ENCODE data around the gene ARHGAP6.

The ARHGAP6 gene

DNA sequence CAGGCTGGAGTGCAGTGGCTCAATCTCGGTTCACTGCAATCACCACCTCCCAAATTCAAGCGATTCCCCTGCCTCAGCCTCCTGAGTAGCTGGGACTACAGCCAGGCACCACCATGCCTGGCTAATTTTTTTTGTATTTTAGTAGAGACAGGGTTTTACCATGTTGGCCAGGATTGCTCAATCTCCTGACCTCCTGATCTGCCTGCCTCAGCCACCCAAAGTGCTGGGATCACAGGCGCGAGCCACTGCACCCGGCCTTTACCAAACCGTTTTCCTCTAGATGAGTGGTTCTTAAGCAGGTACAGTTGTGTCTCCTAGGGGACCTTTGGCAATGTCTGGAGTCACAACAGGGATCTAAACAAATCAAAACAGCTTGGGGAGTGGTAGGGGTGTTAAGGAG, 360.9 kb downstream of the ARHGAP6 start:
- DNase-seq = no peak

DNA sequence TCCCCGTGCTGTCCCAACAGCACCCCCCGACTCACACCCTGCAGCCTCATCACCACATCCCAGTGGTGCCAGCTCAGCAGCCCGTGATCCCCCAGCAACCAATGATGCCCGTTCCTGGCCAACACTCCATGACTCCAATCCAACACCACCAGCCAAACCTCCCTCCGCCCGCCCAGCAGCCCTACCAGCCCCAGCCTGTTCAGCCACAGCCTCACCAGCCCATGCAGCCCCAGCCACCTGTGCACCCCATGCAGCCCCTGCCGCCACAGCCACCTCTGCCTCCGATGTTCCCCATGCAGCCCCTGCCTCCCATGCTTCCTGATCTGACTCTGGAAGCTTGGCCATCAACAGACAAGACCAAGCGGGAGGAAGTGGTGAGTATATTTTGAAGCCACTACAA, 367.1 kb downstream of the ARHGAP6 start:
- DNase-seq = no peak

DNA sequence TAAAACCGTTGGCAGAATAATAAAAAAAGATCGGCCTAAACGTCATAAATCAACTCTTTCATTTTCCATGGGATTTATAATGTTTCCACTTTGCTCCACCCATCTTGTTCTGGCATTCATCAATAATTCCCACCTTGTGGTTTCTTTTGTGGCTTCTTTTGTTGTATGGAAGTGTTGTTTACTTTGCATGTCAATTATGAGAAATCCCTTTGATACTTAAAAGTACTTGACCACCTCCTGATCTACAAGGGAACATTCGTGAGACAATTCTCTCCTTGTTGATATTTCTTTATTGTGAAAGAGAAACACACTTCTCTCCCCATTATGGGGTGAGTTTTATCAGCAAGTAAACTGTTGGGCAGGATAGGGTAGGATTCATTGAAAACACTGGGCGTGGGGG, 369.7 kb downstream of the ARHGAP6 start:
- DNase-seq = no peak

DNA sequence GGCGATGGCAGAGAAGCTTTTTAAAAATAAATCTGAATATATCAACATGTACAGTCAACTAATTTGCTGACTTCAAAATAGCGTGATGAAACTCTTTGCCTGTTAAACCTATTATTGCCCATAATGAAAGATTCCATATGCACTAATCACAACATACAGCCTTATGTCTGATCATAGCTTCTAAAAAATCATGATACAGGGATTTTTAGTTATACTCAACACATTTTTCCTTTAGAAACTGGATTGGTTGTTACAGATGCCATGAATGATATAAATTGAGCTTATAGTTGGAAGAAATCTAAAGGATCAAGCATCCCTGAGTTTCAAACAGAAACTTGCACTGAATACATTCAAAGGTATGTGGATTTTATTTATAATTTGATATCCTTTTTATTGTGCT, 372.6 kb downstream of the ARHGAP6 start, which contains the start of gene AMELX:
TSS of gene AMELX (plus strand) at position 301 of the 400 bp plus-strand sequence. CDS start 1,376 bp downstream, outside the sequence.
- DNase-seq = no peak

DNA sequence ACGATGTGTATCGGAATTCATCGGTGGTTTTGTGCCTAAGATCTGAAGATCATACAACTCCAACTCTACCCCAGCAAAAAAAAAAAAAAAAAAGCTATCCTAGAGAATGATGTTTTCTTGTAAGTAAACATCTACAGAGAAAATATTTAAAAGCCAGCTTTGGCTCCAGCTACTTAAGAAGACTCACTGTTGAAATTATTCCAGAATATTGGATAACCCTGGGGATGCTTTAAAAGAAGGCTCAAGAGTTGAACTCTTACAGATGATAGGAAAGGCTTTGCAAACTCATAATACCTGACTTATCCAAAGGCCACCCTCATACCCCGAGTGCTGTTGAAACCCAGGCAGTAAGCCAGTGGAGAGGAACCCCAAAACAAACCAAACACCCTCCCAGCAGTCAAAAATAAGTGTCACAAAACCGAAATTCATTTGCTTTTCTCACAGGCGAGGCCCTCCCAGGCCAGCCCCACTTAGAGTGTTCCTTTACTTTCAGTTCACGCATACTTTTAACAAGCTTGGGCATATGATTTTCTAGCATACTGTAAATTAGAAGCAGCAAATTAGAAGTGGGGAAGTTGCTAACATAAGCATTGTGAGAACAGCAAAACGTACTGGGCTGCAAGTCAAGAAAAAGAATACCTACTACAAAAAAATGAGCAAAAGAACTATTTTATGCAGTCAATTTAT, 375.2 kb downstream of the ARHGAP6 start:
- no peak for DNase-seq

DNA sequence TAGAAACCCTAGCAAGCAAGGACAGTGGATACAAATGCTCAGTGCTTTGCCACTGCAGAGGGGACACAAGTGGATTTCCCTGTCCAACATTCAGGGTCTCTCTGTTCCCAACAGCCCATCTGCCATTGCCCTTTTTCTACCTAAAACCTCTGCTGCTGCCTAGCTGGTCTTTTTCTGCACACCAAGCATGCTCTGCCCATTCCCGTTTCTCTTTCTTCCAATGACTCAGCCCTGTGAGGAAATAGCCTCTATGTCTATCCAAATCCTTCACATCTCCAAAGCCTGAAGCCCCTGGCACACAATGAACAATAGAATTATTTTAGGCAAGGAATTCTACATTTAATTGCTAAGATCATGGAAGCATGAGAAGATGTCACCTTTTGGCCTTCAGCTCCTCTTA, 378.2 kb downstream of the ARHGAP6 start:
- DNase-seq = peak in 1 of 51 donors; percentile 0

DNA sequence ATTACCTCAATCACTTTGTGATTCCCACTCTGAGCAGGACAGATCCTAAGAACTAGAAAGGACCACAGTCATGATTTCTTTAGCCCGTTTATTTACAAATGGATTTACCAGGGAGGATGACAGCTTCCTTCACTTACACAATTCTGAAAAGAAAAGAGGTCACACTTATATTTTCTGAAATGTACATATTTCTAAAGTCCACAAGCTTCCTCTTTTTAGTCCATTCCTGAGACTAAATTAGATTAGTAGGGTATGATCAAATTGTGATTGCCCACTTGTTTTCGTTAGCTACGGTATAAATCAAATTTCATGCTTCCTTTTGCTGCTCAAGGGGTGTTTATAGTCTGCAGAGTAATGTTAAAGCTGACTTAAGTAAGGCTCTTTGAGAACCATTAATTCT, 380.1 kb downstream of the ARHGAP6 start:
- no peak for DNase-seq

DNA sequence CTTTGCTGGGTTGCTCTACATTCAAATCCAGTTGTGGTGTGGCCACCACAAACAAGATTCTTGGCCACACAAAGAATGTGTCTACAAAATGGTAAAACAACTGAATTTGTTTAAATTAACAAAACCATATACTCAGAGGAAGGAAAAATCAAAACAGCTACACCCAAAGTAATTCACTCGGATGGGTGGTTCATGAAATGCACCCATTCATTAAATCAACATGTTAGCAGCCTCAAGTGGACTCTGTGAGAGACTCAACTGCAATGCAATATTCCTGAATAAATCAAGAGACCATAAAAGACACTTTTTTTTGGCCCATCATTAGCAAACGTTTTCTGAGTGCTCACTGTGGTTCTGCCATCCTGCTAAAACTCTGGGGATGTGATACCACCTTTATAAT, 383.7 kb downstream of the ARHGAP6 start:
- no peak for DNase-seq

DNA sequence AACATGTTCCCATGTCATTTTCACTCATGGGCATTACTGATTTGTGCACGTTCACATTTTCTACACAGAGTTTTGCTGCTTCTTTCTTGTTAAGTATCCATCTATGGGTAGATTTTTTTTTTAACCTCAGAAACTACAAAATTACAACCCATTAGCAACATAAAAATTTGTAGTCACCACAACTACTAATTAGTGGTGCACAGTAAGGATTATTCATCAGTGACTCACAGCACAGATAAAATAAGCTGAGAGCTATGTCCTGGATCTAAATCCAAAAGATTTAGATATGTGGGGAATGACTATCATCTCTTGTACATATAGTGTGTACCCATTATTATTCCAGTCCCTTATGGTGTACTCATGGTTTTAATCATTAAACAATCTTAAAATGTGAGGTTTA, 392.2 kb downstream of the ARHGAP6 start:
- no peak for DNase-seq

DNA sequence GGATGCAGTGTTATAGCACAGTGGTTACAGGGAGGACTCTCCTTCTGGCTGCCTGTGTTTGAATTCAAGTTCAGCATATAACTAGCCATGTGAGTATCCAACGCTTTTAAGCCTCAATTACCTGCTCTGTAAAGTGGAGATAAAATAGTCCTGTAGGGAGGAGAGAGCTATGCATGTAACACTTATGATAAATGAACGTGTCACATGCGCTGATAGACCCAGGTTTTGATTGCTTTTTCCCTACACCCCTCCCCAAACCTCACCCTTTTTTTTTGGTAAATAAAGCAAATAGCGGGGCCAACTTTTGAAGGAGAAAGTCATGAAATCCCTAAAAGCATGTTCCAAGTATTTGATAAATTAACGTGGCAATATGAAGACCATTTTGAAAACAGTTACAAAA, 392.9 kb downstream of the ARHGAP6 start:
- DNase-seq = no peak

DNA sequence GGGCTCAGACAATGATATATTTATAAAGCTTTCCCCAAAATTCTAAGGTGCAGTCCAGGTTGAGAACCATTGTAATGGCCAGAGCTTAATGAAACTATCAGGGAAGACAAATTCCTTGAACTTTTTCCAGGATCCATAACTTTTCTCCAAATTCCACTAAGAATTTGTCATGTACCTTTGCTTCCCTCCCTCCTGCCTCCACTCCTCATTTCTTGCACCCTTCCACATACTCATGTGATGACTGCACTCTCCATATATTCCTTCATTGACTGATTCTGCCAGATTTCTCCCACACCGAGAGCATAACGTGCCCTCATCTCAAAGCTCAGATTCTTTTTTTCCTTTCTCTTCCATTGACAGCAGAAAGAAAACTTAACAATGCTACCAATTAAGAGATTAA, 393.4 kb downstream of the ARHGAP6 start:
- DNase-seq = no peak

DNA sequence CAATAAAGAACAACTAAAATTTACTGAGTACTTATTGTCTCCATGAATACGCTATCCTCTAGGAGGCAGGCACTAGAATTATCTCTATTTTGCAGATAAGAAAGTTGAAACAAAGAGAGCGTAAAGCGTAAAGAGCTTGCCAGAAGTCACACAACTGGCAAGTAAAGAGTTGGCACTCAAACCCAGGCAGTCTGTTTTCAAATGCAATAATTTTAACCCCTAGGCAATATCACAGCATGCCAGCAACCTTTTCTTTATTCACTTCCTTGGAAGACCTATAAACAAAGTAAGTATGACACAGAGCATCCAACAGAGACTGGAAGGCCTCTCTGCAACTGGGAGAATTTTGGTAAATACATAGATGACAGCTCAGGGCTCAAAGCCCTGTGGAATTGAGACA, 395.7 kb downstream of the ARHGAP6 start:
- no peak for DNase-seq

DNA sequence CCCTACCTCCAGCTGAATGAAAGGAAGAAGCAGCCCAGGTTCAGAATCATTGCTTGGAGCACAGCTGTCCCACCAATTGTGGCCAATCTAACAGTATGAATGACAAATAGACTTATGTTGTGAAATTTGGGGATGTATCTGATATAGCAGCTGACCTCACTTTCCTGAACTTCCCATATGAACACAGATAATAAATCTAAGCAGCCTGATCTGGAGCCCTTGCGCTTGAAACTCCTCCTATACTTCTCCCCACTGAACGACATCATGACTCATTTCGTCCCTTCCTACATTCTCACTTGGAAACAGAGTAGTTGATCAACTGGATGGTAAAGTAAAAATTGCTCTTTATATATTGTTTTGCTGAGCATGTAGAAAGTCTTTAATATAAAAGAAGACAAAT, 396.7 kb downstream of the ARHGAP6 start:
- DNase-seq = no peak

DNA sequence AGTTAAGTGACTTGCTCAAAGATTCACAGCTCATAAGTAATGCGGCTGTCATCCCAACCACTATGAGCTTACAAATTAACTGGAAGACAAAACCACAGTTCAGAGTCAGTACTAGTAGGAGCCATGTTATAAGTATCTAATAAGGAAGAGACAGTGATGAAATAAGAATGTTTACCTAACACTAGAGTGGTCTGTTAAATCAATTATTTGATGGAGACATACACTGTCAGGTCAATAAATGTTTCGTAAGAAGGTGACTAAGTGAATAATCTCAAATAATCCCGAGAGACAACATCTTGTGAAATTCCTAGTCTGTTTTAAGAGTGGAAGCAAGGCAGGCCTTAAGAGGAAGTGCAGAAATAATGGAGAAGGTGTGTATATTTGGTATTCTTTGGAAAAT, 398.3 kb downstream of the ARHGAP6 start:
- no peak for DNase-seq

DNA sequence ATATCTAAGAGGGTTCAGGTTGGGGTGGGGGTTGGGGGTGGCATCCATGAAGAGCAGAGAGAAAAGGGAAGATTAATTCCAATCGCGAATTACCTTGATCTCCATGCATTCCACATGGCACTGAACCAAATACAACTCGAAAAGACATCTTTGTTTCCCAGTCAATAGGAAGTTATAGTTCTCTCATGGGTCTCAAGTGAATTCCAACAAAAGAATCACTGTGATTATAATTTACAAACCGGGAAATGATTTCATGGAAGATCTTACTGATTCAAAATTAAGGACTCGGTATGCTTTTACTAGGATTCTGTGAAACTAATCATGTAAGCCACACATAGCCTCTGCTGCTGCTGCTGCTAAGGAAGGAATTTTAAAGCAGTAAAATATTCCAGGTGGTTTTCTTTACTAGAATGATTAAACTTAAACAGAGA, 399.1 kb downstream of the ARHGAP6 start:
- DNase-seq = no peak

DNA sequence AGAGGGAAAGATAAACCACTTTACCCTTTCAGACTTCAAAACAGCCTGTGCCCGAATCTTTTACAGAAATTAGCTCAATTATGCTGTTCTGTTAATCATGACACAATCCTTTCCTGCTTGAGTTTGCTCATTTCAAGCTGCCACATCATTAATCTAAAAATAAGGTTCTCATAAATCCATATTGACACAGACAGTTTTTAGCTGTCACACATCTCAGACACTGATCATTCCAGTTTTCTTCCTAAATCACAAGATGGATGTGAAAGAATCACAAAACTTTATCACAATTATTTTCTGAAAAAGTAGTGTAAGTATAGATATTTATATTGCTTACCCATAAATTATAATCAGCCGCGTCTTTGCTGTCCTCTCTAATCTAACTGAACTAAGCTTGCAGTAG, 400.4 kb downstream of the ARHGAP6 start:
- DNase-seq = no peak

DNA sequence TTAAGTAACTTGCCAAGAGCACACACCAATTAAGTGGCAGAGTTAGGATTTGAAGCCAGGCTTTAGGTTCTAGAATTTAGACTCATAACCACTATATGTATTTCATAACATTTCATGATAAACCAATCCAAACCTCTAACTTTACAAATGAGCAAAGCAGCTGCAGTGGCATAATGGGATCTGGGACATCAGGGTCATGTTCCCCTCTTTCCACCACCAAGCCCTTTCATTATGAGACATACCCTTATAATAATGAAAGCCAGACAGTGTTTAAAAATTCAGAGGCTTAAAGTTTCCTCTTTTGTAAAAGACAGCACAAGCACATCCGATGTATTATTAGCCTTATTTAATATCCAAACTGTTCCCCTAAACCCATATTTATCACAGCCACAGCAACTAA, 400.8 kb downstream of the ARHGAP6 start:
- DNase-seq = no peak

DNA sequence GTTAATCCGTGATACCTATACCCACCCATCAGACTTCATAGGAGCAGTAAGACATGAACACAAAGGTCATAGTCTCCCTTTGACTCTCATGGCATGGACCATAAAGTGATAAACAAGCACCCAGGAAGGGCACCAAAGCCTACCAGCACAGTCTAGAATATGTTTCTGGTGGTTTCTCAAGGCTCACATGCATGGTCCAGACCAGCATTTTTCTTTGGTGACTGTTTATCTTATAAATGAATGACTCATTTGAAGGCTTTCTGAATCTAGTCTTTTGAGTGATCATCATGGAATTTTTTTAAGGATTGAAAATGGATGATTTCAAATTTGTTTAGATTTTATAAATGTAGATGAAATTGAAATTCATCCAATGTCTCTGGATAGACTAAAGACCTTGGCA, 404.5 kb downstream of the ARHGAP6 start:
- no peak for DNase-seq

DNA sequence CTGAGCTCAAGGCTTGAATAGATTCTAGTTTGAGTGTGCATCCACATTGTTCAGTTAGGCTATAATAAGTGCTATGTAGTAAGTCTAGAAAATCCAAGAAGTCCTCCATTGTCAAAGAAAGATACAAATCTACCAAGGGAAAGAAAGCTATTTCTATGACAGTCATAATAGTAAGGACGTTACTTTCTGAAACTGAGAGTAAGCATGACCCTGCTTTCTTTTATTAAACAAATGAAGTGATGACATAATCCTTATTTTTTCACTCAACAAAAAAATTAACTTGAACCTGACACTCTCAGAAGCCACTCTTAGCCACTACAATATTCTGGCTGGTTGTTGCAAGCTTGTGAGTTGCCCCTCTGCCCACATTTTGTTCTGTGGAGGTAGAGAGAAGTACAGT, 406.3 kb downstream of the ARHGAP6 start:
- DNase-seq = no peak

DNA sequence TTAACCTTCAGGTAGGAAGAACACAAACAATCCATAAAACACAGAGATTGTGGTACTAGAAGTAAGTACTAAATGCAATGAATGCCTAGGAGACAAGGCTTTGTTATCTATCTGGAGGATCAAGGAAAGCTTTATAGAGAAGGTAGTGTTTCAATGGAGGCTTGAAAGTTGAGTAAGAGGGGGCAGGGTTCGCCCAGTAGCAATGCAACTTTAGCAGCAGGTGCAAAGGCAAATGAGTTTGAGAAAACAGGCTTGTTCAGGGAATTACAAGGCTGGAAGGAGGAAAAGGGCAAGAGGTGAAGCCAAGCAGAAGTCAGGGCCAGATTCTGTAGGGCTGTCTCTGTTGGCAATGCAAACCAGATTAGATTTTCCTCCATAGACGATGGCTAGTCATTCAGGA, 408.0 kb downstream of the ARHGAP6 start:
- DNase-seq = no peak

DNA sequence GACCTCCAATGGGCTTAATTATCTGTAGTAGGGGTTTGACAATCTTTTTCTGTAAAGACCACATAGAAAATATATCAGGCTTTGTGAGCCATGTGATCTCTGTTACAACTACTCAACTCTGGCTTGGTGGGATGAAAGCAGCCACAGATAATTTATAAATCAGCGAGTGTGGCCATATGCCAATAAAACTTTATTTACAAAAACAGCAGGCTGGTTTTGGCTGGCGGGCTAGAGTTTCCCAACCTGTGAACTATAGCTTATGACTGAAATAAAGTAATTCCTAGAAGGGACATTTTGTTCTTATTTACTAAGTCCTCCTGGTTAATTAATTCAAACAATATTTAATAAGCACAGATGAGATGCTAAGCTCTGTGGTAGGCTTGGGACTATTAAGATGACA, 408.4 kb downstream of the ARHGAP6 start:
- no peak for DNase-seq

DNA sequence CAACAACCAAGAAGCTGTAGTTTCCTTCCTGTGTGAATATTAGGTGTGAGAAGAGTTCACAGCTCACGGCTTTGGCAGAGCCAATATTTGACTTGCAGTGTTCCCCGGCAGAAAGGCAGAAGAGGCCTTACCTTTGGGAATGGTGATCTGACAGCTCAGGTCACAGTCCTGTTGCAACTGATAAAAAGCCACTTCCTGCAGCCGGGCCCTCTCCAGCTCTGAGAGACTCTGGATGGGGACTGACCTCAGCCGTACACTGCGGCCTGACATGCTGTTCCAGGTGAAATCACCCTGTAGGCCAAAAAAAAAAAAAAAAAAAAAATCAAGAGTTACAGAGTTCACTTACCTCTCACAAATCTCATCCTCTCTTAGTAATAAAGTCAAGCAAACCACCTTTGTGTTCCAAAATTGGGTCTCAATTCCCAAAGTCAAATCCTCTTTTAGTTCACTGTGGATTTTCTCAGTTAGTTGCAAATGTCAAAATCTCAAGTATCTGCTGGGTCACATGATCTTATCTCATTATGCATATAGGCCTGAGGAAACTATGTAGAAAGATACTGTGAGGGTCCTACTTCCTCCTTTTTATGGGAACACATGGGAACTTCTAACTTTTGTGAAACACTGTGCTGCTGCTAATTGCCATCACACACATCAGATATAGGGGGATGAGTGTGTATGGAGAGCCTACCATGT, 411.2 kb downstream of the ARHGAP6 start:
- no peak for DNase-seq

DNA sequence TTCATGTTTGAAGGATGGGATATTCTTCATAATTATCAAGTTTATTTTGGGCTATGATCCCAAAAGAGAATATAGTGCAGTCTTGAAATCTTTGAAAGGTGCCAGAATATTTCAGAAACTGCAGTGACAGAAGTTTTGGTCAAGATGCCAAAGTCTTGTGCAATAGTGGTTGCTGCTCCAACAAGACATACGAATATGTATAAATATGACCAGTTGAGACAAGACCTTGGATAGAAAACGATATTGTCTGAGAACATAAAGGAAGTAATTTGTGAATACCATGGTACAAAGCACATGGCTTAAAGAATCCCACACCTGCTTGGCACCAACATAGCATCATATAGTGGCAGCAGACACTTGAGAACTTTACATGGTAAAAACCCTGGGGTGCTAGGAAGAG, 421.1 kb downstream of the ARHGAP6 start:
- no peak for DNase-seq

DNA sequence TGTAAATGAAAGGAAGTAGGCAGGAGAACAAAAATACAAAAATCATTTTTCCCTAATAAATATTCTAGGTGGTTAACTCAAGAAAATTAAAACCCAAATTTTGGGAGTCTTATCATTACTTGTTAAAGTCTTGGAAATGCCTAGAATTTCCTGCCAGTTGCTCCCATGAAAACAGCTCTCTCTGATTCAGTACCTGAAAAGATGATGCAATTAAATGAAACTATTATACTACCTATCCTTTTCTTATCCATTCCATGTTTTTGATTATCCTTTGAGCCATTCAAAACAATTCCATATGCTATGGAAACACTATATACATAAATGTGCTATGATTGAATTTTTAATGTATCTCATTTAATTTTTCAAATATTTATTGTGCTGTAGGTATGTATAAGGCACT, 423.0 kb downstream of the ARHGAP6 start:
- DNase-seq = no peak

Data from hypothalamus (tissue), 51 donors.